GM23338 (cell line): ENCODE measurements around the gene DAZL.

Experiments used
- CREB1 ChIP-seq: fragments of 250-450 bp; sonication (Bioruptor Pico); IDR thresholded peaks from 2 replicates; pipeline ENCODE4 v1.5.0; 2020; ENCODE audit warnings: low read depth, mild to moderate bottlenecking, moderate library complexity
- EZH2 ChIP-seq: fragments of 200-600 bp; sonication (generic); IDR thresholded peaks from one replicate; pipeline ENCODE4 v1.8.0; 2017; ENCODE audit warnings: antibody characterized with exemption, mild to moderate bottlenecking, low read depth; ENCODE audit not compliant: unreplicated experiment
- EZH2phosphoT487 ChIP-seq: fragments of 200-600 bp; sonication (generic); IDR thresholded peaks from one replicate; pipeline ENCODE4 v1.8.1; 2018; ENCODE audit warnings: antibody characterized with exemption; ENCODE audit not compliant: unreplicated experiment
- JUNB ChIP-seq: IDR thresholded peaks from one replicate; pipeline ENCODE4 v1.6.1; 2016; ENCODE audit warnings: antibody characterized with exemption; ENCODE audit not compliant: unreplicated experiment
- POLR2AphosphoS5 ChIP-seq: IDR thresholded peaks from 2 replicates; pipeline ENCODE4 v1.6.1; 2016; ENCODE audit warnings: antibody characterized with exemption, low read depth
- REST ChIP-seq: IDR thresholded peaks from one replicate; pipeline ENCODE4 v1.6.1; 2018; ENCODE audit warnings: antibody characterized with exemption; ENCODE audit not compliant: unreplicated experiment
- STAT1 ChIP-seq: IDR thresholded peaks from one replicate; pipeline ENCODE4 v1.6.1; 2016; ENCODE audit warnings: antibody characterized with exemption; ENCODE audit not compliant: unreplicated experiment
- ZNF114 ChIP-seq: fragments of 250-450 bp; sonication (Bioruptor Pico); IDR thresholded peaks from 2 replicates; pipeline ENCODE4 v1.5.0; 2020; ENCODE audit warnings: mild to moderate bottlenecking, moderate library complexity
- TF ChIP-seq, protein P1 (sequence below), 2 experiments: fragments of 200-600 bp in 1 of 2; sonication (generic) in 1 of 2; conservative IDR thresholded peaks; 2 replicates each; pipeline versions ENCODE4 v1.5.1 to v1.6.1; 2016 to 2017; ENCODE audit warnings: antibody characterized with exemption in 2 of 2, low read depth in 2 of 2, mild to moderate bottlenecking in 2 of 2, moderate library complexity in 1 of 2
- TF ChIP-seq, protein P2 (sequence below): IDR thresholded peaks from 2 replicates; pipeline ENCODE4 v1.6.1; 2016; ENCODE audit warnings: antibody characterized with exemption

- TF ChIP-seq REST, result no peak
- no peak for TF ChIP-seq POLR2AphosphoS5
- TF ChIP-seq EZH2phosphoT487, result no peak
- TF ChIP-seq, protein P1, sequence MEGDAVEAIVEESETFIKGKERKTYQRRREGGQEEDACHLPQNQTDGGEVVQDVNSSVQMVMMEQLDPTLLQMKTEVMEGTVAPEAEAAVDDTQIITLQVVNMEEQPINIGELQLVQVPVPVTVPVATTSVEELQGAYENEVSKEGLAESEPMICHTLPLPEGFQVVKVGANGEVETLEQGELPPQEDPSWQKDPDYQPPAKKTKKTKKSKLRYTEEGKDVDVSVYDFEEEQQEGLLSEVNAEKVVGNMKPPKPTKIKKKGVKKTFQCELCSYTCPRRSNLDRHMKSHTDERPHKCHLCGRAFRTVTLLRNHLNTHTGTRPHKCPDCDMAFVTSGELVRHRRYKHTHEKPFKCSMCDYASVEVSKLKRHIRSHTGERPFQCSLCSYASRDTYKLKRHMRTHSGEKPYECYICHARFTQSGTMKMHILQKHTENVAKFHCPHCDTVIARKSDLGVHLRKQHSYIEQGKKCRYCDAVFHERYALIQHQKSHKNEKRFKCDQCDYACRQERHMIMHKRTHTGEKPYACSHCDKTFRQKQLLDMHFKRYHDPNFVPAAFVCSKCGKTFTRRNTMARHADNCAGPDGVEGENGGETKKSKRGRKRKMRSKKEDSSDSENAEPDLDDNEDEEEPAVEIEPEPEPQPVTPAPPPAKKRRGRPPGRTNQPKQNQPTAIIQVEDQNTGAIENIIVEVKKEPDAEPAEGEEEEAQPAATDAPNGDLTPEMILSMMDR (conservative IDR thresholded peaks at IDR 0.05; ENCODE audit: low read depth in 2 of 2), result no peak
- no peak for TF ChIP-seq EZH2
- no peak for TF ChIP-seq JUNB
- TF ChIP-seq CREB1 (CRISPR knock-in tag), result no peak
- no peak for TF ChIP-seq ZNF114 (CRISPR knock-in tag)
- TF ChIP-seq, protein P2, sequence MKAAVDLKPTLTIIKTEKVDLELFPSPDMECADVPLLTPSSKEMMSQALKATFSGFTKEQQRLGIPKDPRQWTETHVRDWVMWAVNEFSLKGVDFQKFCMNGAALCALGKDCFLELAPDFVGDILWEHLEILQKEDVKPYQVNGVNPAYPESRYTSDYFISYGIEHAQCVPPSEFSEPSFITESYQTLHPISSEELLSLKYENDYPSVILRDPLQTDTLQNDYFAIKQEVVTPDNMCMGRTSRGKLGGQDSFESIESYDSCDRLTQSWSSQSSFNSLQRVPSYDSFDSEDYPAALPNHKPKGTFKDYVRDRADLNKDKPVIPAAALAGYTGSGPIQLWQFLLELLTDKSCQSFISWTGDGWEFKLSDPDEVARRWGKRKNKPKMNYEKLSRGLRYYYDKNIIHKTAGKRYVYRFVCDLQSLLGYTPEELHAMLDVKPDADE, result no peak
- TF ChIP-seq STAT1, result no peak
Measured at GRCh38 chr3:16554126-16554525, 51.1 kb downstream of the DAZL start.
